ENCODE data around the gene COX7A2.

Gene COX7A2

GRCh38 chr6:75220357-75220756 is 23.2 kb downstream of the COX7A2 start:
- DNase-seq (ENCODE audit: low spot score), result no peak

DNA sequence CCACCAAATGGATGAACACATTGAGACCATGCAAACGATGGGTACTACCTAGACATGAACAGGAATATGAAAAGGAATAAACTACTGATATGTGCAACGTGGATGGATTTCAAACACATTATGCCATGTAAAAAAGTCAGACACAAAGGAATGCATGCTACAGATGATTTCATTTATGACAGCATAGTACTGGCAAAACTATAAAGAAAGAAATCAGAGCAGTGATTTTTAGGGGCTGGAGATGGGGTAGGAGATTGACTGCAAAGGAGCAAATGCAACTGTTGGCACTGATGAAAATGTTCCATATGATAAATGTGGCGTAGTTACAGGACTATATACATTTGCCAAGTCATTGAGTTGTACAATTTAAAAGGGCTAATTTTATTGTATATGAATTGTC is 24.3 kb downstream of the COX7A2 start:
- DNase-seq (ENCODE audit: low spot score), result no peak

DNA sequence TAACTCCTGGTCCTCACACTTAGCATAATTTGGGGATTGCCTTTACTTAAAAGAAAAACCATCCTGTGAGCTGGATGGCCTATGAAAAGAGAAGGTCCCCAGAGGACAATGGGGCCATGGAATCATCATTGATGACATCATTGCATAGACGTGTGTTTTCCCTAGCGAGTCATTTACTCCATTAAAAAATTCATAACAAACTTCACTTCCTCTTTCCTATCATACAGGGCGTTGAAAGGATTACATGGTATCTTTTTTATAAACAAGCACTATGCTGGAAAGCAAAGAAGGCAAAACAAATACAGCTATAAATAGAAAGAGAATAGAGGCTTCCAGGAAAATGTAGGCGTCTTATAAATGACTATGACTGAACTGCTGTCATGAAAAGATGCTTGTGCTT is 26.4 kb downstream of the COX7A2 start:
- no peak for DNase-seq (ENCODE audit: low spot score)

GRCh38 chr6:75215291-75215690 is 28.3 kb downstream of the COX7A2 start:
- DNase-seq (ENCODE audit: low spot score), result no peak

GRCh38 chr6:75213732-75214131 is 29.9 kb downstream of the COX7A2 start:
- no peak for DNase-seq (ENCODE audit: low spot score)

- no peak for DNase-seq (ENCODE audit: low spot score)
Measured at GRCh38 chr6:75213112-75213511, 30.5 kb downstream of the COX7A2 start.

DNA sequence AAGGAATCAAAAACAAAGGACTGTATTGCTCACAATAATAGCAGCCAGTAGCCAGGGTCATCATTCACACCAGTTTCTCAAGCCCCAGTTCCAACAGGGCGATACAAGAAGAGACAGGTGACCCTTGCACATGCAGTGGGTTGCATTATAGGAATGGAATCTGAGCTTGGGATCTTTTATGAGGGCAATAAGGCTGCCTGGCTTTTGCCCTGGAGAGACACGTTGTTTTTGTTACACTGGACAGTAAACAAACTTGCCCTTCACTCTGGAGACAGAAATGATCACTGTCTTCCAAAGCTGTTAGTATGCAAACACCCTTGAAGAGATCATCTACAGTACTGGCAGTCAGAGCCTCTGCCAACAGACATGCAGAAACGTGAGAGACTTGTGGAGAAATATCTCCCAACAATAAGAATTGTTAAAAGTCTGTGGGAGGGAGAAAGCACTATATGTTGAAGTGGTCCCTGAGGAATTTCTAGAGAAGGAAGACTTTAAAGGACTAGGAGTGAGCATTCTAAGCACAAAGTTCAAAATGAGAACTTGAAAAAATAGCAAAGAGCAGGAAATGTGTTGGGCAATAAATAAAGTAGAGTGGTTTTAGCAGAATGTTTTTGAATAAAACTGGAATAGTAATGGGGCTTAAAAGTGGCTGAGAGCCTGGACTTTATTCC is 31.5 kb downstream of the COX7A2 start:
- no peak for DNase-seq (ENCODE audit: low spot score)

GRCh38 chr6:75210885-75211739 is 32.5 kb downstream of the COX7A2 start:
- peak; percentile 38 for DNase-seq (ENCODE audit: low spot score)

GRCh38 chr6:75209184-75209723 is 34.3 kb downstream of the COX7A2 start:
- DNase-seq (ENCODE audit: low spot score), result no peak

DNA sequence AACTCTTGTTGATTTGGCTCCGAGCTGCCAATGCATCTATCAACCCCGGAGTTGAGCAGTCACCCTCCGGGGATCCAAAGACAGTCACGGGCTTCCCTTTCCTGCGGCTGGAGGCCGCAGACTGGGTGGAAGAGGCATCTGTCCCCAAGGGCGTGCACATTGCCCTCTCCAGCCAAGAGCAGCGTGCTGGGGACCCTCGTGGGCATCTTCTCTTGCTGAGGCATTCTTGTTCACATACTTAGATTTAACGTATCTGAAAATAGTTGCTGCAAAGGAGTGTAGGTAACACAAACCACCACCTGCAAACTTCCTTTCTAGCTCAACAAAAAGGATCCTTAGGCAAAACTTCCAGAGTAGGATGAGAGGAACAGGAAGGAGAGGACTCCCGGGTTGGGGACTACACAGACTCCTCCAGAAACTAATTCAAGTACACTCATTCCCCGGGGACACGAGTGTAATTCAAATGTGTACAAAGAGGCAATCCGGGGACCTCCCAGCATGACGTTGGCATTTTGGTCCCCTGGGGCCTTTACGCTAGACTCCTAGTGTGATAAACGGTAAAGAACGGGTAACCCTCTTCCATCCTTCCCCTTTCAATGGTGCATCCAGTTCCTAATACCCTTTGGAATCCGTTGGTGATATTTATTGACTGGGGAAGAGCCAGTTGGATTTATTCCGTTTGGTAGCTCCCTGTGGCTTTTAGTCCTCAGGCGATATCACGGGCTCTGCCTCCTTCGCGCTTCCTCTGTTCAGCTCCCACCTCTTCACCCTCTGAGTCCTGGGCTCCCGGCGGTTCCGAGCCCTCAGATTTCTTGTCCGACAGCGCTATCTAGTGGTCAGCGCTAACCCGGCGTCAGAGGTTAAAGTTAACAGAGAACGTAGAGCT is 35.1 kb downstream of the COX7A2 start:
- peak; percentile 61 for DNase-seq (ENCODE audit: low spot score)

DNA sequence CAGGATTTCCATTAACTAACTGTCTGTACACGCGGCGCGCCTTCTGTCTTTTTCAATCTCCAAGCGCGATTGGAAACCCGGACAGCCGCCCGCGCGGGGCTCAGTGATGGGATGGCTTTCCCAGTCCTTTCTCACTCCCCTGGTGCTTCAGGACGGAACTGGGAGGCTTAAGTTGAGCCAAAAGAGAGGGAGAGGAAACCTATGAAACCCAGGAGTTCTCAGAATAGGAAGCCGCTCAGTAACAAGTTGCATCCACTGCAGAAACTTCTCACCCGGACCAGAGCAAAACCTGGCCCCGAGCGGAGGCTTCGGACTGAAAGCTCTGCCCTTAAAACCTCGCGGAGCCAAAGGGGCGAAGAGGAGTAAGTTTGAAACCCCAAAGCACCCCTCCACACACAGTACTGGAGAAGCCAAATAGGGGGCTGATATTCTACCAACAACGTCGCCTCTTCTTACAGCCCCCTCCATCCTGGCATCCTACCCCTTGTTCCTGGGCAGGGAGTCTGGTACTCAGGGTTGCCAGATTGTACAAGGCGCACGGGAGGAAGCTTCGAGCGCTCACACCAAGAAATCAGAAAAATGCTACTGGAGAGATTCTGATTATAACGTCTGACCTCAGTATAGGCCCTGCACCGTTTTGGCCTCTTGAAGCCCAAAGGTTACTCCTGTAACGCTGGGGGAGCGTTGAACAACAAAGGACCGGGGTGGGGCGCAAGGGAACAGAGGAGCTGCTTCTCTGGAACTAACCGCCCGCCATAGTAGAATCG is 36.8 kb downstream of the COX7A2 start:
- DNase-seq (ENCODE audit: low spot score), result peak; percentile 5

- peak; percentile 15 for DNase-seq (ENCODE audit: low spot score)
Measured at GRCh38 chr6:75205776-75206575, 37.6 kb downstream of the COX7A2 start, which contains the start of gene COL12A1. COL12A1 (minus strand) TSS chr6:75206053; CDS start chr6:75202792, 3,261 bp downstream.

GRCh38 chr6:75204959-75205775 is 38.4 kb downstream of the COX7A2 start:
- peak; percentile 5 for DNase-seq (ENCODE audit: low spot score)

GRCh38 chr6:75204217-75204958 is 39.2 kb downstream of the COX7A2 start:
- DNase-seq (ENCODE audit: low spot score), result peak; percentile 13

GRCh38 chr6:75203721-75204120 is 39.9 kb downstream of the COX7A2 start:
- DNase-seq (ENCODE audit: low spot score), result no peak

DNA sequence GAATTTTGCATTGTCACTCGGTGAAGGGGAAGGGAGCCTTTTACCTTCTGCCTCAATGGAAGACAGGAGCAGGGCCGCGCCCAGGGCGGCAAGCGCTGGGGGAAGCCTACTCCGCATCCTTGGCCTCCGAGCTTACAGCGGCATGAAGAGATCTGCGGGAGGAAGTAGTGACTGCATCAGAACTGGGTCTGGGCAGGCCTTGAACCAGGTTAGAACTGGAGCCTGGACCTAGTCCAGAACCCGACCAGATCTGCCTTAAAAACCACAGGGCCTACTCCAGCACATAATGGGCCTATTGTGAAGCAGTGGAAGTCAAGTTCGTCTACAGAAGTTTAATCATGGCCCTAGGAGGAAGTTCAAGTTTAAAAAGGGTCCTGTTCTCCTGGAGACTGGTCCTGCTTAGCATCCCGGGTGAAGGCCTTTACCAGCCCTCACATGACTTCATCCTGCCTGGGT is 40.9 kb downstream of the COX7A2 start:
- DNase-seq (ENCODE audit: low spot score), result no peak

DNA sequence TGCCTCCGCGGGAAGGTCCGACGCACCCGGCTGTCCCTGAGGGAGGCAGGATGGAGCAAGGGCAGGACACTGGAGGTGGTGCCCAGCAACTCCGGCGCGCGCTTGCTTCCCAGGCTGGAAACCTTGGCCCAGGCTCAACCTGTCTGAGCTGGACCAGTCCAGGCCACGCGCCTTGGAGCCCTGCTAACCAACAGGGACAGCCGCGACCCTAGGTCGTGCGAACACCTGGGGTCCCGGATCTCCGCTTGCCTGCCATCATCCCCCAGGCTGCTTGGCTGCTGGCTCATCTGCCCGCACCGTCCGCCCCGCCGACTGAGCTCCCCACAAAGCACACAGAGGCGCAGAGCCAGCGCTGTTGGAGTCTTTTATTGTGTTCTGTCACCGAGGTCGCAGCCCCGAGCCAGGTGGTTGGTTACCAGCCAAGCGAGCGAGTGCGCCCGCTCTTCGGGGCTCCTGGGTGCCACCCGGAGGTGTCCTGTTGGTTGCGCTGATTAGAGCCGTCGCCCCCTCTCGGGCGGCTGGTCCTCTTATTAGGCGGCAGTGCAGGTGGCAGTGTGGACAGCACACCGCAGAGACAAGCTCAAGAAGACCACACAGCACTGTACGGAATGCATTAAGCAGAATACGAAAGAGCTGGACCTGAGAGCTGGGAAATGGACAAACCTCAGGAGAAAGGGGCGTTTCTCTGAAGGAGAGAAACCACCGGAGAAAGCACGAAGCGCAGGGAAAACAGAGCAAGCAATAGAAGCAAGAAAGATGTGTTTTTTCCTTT is 41.5 kb downstream of the COX7A2 start:
- peak; percentile 23 for DNase-seq (ENCODE audit: low spot score)

GRCh38 chr6:75201021-75201420 is 42.6 kb downstream of the COX7A2 start:
- no peak for DNase-seq (ENCODE audit: low spot score)

All from germinal center (tissue), 1 donor.